GM18519 (cell line): ENCODE data around the gene CDON.

Experiments
- ATAC-seq: cut with Tn5 transposase; IDR thresholded peaks from one replicate; pipeline ENCODE4 v1.9.1; 2021; ENCODE audit warnings: mild to moderate bottlenecking, moderate library complexity; ENCODE audit not compliant: unreplicated experiment, low FRiP score

The CDON gene, protein sequence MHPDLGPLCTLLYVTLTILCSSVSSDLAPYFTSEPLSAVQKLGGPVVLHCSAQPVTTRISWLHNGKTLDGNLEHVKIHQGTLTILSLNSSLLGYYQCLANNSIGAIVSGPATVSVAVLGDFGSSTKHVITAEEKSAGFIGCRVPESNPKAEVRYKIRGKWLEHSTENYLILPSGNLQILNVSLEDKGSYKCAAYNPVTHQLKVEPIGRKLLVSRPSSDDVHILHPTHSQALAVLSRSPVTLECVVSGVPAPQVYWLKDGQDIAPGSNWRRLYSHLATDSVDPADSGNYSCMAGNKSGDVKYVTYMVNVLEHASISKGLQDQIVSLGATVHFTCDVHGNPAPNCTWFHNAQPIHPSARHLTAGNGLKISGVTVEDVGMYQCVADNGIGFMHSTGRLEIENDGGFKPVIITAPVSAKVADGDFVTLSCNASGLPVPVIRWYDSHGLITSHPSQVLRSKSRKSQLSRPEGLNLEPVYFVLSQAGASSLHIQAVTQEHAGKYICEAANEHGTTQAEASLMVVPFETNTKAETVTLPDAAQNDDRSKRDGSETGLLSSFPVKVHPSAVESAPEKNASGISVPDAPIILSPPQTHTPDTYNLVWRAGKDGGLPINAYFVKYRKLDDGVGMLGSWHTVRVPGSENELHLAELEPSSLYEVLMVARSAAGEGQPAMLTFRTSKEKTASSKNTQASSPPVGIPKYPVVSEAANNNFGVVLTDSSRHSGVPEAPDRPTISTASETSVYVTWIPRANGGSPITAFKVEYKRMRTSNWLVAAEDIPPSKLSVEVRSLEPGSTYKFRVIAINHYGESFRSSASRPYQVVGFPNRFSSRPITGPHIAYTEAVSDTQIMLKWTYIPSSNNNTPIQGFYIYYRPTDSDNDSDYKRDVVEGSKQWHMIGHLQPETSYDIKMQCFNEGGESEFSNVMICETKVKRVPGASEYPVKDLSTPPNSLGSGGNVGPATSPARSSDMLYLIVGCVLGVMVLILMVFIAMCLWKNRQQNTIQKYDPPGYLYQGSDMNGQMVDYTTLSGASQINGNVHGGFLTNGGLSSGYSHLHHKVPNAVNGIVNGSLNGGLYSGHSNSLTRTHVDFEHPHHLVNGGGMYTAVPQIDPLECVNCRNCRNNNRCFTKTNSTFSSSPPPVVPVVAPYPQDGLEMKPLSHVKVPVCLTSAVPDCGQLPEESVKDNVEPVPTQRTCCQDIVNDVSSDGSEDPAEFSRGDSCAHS (N-terminal part only)

GRCh38 chr11:126062679-126063506 is at the start of gene CDON:
TSS of gene CDON (minus strand) at chr11:126062866. CDS start at chr11:126023476, 39,390 bp downstream.
- peak; percentile 94 for ATAC-seq

DNA sequence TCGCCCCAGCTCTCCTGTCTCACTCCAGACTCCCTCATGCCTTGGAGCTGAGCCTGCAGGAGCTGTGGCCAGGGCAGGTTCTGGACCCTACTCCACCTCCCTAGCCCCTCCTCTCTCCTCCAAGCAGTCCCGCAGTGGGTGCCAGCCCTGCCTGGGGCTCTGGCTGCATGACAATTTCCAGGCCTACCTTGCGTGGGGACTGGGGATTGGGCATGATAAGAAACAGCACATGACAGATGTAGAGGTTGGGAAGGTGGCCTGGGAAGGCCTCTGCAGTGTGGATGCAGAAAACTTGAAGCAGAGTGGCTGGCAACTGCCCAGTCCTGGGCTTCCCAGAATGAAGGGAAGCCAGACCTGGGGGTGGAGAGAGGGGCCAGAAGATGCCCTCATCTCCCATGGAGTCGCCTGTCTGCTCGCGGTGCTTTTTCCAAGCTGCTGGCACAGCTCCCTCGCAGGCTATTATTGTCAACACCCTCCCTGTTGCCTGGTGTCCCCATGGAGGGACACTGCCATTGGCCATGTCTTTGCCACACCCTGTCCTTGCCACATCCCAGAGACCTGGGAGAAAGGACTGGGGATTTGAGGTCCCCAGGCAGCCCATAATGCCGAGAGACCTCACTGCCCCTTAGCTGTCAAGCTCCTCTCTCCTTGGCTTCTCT is 48.9 kb upstream of the CDON start:
- ATAC-seq: no peak

DNA sequence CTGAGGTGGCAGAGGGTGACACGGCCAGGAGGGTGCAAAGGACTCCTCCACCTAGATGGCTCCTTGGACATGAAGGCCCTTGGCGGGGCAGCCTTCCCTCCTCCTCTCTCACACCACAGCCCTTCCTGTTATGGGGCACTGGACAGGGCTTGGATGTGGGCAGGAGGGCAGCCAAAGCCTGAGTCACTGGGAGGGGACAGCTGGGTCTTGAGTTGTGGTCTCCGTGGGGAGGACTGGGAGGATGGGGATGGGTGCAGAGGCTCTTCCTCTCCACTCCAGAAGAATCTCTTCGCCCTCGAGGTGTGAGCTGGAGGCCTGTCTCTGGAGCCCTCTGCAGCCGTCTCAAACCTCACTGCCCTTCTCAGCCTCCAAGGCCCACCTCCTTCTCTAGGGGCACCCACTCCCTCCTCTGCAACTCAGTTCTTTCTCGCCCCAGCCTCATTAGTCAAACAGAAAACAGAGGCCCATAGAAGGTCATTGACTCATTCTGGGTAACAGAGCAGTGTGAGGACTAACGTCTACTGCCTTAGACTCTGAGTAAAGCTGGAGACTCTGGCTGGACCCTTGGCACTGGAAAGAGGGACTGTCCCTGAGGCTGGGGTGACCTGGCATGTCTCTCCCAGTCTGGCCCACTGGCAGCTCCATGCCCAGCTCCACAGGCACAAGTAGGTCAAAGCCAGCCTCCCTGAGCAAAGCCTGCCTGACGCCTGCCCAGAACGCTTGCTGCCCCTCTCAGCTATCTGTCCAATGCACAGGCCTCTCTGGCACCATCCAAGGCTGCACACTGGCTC is 47.5 kb upstream of the CDON start:
- peak; percentile 62 for ATAC-seq

GRCh38 chr11:126106594-126107328 is 44.1 kb upstream of the CDON start:
- ATAC-seq: no peak

DNA sequence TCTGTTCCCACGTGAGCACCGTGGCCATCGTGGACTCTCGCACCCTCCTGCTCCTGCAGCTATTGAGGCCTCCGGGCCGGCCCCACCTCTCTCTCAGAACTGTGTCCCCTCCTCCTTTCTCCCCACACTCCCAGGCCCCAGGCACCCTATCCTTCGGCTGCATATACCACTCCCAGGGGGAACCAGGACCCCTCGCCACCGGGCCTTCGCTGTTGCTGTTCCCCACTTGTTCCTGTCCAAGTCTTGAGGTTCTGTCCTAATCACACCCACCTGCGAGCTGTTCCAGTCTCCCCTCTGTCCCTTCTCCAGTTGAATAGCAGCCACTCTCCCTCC is 43.0 kb upstream of the CDON start:
- no peak for ATAC-seq

DNA sequence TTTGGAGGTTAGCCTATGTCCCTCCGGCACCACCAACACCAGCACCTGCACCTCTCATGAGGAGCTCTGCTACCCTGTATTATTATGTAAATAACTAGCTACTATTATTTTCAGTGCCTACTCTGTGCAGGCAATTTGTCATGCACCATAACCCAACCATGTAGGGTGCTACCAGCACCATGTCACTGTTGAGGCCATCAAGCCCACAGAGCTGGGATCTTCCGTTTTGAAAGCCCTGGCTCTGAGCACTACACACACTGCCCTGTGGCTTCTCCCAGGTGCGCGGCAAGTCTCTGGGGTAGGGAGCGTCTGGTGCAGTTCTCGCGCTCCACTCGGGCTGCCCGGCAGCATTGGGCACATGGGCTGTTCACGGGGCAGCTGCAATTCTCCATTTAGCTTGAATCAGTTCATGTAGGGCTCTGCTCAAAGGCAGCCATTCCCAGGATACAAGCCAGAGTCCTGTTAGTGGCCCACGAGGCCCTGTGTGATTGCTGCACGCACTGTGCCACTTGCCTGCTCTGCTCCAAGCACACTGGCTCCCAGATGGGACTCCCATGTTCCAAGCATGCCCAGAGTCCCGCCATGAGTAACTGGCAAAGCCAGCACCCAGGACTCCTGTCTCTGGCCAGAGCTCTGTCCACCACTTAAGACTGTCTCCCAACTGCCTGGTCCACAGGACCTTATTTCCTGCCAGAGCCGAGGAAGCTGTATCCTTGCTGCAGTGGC is 42.5 kb upstream of the CDON start:
- ATAC-seq: no peak

DNA sequence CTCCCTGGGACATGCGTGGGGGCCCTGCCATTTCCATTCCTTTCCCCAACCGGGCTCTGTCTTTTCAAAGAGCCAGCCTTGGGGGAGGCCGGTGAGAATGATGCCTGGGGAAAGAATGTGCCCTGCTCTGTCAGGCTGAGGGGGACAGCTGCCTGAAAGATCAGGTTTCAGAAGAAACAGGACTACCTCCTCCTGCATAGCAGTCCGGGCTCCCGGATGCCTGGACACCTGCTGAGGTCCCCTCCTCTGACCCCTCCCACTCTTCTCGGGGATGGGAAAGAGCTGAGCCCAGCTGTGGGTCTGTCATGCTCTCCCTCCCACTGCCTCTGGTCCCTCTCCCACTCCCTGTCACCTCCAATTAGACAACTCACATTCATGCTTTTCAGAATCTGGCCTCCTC is 41.8 kb upstream of the CDON start:
- no peak for ATAC-seq

DNA sequence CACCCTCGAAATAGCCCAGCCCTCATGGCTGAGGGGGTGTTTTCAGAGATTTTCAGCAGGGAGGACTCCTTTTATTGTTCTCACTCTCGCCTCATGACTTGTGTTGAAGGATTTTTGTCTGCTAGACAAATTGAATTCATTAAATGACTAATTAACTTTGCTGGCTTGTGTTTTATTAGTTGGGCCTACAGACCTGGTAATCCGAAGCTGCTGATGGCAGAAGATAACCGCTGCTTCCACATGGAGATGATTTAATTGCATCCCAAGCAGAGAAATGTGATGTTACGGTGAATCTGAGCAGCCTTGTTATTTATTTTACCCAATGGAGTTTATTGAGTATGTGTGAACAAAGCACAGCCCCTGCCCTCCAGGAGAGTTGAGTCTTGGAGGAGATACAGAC is 40.5 kb upstream of the CDON start:
- no peak for ATAC-seq

- ATAC-seq: no peak
Measured at GRCh38 chr11:126102436-126102981, 39.8 kb upstream of the CDON start.

DNA sequence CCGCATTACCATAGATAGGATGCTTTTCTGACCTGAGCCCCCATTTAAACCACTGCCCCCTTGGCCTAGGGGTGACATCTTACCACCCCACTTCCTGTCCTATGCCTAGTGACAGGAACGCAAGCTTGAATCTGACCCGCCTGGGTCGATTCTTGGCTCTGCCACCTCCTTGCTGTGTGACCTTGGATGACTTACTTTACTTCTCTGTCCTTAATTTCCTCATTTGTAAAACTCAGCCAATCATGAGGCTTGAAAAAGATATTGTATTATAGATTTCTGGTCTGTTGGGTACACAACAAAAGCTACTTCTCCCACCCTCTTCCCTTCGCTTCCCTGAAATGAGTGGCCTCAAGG is 39.2 kb upstream of the CDON start:
- no peak for ATAC-seq

GRCh38 chr11:126101251-126101929 is 38.7 kb upstream of the CDON start:
- no peak for ATAC-seq

DNA sequence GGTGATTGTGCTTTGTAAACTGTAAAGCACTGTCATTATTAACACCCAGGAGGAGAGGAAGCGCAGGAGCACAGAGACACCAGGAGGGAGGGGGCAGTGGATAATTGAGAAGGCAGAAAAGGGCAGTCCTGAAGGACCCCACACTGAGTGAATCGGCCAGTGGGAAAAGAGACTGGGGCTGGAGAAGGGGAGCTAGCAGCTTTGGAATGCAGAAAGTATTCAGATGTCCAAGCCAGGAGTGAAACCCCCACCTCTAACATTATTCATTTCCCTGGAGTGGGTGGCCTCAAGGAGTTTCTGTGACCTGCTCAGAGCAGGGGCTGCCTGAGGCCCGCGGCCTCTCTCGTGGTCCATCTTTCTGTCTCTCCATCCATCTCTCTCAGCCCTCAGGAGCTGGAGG is 38.0 kb upstream of the CDON start:
- no peak for ATAC-seq

- ATAC-seq: no peak
Measured at GRCh38 chr11:126098204-126098769, 35.6 kb upstream of the CDON start.

GRCh38 chr11:126095745-126096144 is 33.1 kb upstream of the CDON start:
- ATAC-seq: no peak

- no peak for ATAC-seq
Measured at GRCh38 chr11:126090452-126090851, 27.8 kb upstream of the CDON start.

DNA sequence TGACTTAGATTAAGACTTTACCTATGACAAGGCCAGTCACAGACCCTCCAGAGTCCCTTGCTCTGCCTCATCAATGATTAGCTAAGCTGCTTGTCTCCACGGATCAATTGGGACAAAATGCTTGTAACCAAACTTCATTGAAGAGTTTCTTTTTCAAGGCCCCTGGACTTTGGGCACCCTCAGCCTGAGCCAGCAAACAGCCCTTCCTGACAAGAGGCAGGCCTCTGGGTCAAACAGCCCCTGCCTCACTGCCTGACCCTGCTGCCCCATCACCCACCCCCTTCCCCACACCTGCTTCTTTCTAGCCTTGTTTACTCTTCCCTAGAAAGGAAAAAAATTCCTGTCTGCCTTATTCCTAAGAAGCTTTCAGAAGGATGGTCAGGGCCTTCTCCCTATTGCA is 26.3 kb upstream of the CDON start:
- ATAC-seq: no peak

DNA sequence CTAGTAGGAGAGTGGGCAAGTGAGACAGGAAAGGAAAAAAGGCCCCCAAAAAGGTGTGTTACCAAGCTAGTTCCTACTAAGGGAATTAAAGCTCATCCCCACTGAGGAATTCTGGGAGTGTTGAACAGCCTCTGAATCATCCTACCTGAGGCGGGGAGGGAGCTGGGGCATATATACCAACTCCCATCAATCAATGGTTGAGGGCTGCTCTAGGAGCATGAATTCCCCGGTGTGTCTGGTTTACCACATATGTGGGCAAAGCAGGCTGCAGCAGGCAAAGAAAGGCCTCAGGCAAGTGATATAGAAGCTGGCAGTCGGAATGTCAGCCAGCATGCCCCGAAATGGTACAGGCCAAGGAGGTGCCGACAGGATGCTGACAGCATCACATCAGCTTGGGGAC is 23.6 kb upstream of the CDON start:
- no peak for ATAC-seq
